T-helper 2 cell (primary cell): ENCODE data around the gene POLE.
"Not testable (repeated sequence)": the region's sequence is repeated elsewhere in the genome, so short reads cannot be mapped to it uniquely, and the experiment has no call there.

ENCODE experiments used
- DNase-seq, 5 experiments: peaks; one replicate each; pipeline versions ENCODE4 v3.0.0 to v3.0.0-alpha.2; 2012 to 2022

POLE gene

DNA sequence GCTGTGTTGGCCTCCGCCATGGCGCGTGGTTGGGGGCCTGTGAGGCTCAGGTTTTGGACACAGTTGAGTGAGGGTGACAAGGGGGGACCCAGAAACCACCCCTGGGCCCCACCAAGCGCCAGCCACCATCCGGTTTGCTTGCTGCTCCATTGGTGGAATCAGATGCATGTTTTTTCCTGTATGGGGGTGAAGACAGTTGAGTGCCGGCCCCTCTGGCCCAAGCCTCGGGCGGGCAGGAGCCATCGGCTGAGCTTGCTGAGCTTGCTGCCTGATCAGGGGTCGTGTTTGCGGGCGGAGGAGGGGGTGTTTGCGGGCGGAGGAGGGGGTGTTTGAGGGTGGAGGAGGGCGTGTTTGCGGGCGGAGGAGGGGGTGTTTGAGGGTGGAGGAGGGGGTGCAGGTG, 29.9 kb upstream of the POLE start:
- no peak for DNase-seq

DNA sequence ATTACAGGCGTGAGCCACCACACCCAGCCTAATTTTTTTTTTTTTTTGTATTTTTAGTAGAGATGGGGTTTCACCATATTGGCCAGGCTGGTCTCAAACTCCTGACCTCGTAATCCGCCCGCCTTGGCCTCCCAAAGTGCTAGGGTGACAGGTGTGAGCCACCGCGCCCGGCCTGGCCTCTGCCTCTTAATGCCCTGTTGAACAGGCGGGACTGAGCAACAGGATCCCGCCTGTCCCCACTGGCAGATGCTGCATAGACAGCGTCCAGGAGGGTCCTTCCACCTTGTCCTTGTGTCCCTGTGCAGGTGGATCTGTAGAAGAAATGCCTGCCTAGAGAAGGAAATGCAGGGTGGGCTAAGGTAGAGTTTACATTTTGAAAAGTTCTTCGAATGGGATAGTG, 29.2 kb upstream of the POLE start:
- DNase-seq = no peak

DNA sequence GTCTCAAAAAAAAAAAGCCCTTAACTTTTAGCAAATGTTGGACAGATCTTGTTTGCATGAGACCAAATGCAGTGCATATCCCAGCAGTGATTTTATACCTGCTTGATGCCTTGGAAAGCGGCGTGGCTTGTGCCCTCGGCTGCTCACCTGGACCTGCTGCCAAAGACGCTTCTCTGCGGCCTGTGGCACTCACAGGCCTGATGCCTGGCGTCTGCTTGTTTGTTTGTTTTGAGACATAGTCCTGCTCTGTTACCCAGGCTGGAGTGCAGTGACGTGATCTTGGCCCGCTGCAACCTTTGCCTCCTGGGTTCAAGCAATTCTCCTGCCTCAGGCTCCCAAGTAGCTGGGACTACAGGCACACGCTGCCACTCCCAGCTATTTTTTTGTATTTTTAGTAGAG, 28.7 kb upstream of the POLE start:
- DNase-seq = no peak

DNA sequence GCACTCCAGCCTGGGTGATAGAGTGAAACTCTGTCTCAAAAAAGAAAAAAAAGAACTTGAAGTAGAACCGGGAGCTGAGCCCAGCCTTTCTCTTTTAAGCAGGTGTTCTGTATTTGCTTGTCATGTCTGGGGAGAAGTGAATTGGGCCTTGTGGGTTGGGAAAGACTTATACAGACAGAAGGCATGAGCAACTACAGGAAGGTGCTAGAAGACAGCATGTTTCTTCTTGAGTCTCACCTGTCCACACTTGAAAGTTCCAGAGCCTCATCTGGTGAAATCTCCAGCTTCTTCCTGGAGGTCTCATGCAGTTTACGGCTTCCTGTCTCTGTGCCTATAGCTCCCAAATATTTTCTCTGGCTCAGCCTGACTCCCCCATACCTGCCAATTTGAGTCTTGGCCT, 26.0 kb upstream of the POLE start:
- no peak for DNase-seq

DNA sequence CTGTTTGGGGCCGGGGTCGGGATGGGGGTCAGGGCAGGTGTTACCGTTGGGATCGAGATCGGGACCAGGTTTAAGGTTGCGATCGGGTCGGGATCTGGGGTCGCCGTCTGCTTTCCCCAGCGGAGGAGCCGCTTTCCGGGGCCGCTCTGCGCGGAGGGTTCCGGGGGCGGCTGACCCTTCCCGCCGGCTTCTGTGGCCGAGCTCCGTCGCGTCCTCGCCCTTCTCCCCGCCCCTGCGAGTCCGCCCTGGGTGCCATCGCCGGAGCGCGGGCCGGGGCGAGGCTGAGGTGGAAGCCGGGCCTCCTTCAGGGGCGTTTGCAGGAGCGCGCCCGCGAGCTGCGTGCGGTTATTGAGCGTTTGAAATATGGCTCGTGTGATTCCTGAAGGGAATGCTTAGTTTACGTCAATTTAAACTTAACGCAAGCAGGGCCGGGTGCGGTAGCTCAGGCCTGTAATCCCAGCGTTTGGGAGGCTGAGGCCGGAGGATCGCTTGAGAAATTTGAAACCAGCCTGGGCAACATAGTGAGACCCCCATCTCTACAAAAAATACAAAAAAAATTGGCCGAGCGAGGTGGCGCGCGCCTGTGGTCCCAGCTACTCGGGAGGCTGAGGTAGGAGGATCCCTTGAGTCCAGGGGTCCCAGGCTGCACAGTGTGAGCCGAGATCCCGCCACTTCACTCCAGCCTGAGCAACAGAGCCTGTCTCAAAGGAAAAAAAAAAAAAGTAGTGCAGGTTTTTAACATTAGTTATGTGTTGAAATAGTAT, 24.1 kb upstream of the POLE start:
- peak in 2 of 5 experiments; percentile 2 to 37 for DNase-seq

DNA sequence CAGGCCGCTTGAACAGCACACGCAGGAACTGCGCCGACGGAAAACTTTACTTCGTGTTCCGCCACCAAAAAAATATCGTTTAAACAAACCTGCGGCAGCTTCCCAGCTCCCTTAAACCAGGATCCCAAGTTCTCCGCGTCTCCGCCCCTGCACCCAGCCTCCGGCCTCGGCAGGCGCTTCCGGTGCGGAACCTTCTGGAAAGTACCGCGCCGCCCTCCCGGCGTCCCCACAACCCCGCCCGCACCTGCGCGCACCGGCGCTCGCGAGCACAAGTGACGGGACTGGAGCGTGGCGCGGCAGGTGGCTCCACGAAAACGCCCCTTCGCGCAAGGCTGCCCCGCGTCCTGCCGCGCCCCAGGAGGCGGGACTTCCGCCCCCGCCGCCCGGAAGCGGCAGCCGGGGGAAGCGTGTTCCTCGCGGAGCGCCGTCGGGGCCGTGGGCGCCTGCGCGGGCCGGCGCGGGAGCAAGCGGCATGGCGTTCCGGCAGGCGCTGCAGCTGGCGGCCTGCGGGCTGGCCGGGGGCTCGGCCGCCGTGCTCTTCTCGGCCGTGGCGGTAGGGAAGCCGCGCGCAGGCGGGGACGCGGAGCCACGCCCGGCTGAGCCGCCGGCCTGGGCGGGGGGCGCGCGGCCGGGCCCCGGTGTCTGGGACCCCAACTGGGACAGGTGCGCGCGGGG, 23.4 kb upstream of the POLE start, which contains the start of gene PGAM5:
Gene PGAM5 (plus strand): TSS at position 438 of the 675 bp plus-strand sequence. CDS start 35 bp downstream, at position 473.
- DNase-seq = peak; percentile 81 to 95 (median 93)

DNA sequence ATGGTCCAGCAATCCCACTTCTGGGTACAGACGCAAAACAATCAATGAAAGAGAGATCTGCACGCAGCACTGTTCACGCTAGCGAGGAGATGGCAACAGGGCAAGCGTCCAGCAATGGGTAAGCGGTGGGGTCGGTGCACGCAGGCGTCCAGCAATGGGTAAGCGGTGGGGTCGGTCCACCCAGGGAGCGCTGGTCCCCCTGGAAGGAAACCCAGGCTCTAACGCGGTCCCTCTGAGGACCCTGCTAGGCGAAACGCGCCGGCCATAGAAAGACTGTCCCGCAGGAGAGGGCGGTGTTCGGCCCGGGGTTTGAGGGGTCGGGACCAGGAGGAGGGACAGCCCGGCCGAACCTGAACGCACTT, 22.9 kb upstream of the POLE start:
- no peak for DNase-seq

DNA sequence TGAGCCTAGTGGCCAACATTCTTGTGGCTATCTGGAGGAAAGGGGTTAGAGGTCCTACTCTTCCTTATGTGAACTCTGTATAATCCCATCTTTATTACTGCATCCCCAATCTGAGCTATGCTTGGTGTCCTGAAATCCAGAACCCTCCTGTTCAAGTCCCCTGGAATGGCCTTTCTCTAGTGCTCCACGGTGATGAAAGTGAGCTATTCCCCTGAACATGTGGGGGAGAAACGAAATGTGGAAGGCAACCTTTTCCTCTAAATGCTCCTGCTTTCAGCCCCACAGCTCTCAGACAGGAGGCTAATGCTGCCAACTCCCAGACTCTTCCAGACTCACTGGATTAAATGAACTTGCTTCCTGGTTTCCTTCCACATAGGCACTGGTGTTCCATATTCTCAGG, 21.0 kb upstream of the POLE start:
- DNase-seq = no peak

DNA sequence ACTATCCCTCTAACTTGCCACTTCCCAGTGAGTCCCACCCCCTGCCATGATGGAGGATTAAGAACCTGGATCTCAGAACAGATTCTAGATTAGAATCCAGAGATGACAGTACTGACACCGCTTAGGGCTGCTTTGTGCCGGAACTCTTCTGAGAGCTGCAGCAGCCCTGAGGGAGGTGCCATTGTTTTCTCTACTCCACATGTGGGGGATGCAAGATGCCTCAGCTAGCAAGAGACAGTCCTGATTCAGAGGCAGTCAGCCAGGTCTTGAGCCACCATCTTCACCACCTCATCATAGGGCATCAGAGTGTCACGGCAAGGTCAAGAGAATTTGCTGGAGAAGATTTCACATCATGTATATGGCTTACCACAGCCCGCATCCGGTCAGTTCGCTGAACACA, 20.1 kb upstream of the POLE start:
- no peak for DNase-seq

DNA sequence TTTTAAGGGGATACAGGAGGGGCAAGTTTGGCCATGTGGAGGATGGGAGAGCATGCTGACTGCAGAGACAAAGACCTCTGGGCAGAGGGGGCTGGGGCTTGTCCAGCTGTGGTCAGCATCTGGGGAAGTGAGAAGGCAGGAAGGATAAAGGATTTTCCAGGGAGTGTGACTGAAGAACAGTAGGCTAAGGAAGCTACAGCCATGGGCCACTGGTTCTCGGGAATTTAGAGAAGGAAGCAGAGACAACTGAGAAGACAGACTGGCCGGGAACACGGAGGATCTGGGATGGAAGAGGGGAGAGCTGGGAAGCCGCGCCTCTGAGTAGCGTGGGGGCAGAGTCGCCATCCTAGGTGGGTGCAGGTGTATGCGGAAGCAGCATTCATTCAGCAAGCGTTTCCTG, 16.5 kb upstream of the POLE start:
- no peak for DNase-seq

DNA sequence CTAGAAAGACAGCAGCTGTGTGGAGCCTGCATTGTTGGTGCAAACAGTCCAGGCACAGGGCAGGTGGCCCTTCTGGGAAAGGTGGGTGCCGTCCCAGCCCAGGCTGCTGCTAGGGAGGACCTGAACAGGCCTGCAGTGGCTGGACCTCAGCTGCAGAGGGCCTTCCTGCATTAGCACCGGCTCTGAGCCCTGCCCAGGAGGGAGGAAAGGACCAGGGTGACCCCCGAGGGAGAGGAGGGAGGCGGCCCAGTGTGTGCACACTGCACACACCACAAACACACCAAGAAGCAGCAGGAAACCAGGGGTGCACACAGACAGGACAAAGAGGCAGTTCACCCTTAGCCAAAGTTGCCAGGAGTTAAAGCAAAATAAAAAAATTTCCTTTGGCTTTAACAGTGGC, 15.5 kb upstream of the POLE start:
- no peak for DNase-seq

DNA sequence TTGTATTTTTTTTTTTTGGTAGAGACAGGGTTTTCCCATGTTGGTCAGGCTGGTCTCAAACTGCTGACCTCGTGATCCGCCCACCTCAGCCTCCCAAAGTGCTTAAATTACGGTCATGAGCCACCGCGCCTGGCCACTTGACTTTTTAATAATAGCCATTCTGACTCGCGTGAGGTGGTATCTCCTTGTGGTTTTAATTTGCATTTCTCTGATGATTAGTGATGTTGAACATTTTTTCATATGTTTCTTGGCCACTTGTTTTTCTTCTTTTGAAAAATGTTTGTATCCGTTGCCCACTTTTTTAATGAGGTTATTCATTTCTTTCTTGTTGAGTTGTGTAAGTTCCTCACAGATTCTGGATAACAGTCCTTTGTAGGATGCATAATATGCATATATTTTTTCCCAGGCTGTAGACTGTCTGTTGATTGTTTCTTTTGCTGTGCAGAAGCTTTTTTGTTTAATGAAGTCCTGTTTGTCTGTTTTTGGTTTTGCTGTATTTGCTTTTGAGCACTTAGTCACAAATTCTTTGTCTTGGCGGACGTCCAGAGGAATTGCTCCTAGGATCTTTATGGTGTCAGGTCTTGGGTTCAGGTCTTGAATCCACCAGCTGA, 13.2 kb upstream of the POLE start:
- no peak for DNase-seq

DNA sequence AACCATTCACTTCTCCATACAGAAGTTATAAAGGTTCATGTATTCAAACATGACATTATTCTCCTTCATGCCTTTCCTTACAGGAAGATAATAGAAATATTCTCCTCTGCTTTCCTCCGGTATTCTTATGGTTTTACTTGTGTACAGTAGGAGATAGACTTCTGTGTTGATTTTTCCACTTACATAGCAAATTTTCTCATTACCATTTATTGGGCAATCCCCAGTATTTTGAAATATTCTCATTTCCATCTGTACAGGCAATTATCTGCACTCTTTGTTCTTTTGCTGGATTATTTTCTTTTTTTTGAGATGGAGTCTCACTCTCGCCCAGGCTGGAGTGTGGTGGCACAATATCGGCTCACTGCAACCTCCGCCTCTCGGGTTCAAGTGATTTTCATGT, 11.2 kb upstream of the POLE start:
- DNase-seq = no peak

DNA sequence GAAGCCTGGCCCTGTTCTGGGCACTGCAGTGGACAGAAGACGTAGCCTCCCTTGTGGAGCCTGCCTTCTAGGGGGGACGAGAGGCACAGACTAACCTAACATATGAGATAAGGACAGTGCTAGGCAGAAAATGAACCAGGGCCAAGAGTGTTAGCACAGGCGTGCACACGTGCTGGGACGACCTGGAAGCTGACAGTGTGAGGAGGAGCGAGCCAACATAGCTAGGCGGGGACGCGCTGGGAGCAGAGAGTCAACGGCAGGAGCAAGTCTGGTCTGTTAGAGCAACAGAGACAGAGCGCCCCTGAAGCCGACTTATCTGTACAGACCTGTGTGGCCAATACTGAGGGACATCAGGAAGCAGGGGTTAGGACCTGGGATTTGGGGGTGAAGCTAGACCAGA, 8.3 kb upstream of the POLE start:
- no peak for DNase-seq

DNA sequence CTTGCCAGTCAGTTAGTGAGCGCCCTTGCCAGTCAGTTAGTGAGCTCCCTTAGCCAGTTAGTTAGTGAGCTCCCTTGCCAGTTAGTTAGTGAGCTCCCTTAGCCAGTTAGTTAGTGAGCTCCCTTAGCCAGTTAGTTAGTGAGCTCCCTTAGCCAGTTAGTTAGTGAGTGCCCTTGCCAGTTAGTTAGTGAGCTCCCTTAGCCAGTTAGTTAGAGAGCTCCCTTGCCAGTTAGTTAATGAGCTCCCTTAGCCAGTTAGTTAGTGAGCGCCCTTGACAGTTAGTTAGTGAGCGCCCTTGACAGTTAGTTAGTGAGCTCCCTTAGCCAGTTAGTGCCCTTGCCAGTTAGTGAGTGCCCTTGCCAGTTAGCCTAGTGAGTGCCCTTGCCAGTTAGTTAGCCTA, 7.7 kb upstream of the POLE start:
- DNase-seq = not testable (repeated sequence)

DNA sequence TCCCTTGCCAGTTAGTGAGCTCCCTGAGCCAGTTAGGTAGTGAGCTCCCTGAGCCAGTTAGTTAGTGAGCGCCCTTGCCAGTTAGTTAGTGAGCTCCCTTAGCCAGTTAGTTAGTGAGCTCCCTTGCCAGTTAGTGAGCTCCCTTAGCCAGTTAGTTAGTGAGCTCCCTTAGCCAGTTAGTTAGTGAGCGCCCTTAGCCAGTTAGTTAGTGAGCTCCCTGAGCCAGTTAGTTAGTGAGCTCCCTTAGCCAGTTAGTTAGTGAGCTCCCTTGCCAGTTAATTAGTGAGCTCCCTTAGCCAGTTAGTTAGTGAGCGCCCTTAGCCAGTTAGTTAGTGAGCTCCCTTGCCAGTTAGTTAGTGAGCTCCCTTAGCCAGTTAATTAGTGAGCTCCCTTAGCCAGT, 4.9 kb upstream of the POLE start:
- not testable (repeated sequence) for DNase-seq

DNA sequence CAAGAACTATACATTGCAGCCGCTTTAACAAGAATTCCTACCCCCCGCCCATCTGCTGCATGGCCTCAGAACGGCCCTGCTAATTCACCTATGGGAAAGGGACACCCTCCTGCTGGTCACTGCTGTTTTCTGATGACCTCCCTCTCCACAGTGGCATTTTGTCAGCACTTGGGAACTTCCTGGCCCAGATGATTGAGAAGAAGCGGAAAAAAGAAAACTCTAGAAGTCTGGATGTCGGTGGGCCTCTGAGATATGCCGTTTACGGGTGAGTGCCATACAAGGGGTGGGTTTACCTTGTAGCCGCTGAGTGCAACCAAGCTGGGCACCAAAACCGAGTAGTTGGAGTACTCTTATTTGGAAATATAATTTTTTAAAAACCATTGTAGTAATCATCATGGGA, 3.0 kb upstream of the POLE start:
- DNase-seq = no peak

DNA sequence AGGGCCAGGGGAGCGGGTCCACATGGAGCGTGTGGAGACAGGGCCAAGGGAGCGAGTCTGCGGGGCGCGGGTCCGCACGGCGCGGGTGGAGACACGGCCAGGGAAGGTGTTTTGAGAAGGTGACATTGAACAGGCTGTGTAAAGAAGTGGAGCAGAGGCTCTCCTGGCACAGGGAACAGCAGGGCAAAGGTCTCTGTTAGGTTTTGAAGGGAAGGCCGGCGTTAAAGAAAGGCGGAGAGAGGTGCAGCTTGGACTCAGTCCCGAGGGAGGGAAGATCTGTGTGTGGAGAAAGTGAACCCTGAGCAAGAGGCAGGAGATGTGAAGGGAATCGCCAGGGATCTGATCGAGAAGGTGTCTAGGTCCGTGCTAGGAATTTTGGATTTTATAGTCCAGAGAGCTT, 2.1 kb upstream of the POLE start:
- no peak for DNase-seq

DNA sequence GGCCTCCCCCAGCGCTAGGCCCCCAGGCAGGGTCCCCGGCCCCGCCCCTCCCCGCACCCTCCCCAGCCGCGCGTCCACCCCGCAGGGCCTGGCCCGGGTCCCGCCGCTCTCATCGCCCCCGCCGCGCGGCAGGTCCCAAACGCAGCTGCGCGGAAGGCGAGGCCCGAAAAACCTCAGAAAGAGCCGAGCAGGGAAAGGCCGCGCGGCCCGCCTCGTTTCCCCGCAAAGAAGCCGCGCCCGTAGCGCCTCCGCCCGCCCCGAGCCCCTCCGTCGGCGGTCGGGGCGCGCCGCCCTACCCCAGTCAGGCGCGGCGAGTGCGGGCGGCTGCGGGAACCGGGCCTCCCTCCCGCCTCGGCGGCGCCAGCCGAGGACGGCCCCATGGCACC, 324 bp downstream of the POLE start:
- DNase-seq = peak in 2 of 5 experiments; percentile 3 to 48

DNA sequence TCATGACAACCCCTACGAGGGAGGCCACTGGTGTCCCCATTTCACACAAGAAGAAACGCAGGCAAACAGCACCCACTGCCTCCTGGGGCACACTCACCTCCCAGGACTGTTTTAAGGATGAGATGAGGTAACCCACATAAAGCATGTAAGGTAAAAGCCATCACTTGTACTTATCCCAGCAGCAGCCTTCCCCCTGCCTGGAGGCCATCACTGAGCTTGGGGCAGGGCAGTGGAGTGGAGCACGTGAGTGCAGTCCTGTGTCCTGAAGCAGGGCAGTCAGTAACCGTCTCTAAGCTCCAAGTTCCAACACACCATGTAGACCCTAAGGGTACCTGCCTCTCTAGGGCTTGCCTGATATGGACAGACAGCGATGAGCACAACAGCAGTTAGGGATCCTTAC, 1.7 kb downstream of the POLE start:
- no peak for DNase-seq

DNA sequence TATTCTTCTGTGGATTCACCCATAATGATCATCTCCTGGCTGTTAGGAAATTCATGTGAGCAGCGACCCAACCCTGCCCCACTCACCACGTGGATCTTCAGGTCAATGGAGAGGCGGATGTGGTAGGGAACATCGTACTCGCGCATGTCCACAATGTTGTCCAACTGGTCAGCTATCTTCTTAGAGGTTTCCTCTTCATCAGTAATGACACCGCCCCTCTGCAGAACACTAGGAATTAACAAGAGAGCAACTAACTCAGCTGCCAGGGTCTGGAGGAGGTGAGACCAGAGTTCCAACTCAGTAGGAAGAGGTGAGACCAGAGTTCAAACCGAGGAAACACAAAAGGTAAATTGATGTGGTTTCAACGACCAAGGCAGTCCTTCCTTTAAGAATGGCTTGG, 9.7 kb downstream of the POLE start:
- DNase-seq = no peak

DNA sequence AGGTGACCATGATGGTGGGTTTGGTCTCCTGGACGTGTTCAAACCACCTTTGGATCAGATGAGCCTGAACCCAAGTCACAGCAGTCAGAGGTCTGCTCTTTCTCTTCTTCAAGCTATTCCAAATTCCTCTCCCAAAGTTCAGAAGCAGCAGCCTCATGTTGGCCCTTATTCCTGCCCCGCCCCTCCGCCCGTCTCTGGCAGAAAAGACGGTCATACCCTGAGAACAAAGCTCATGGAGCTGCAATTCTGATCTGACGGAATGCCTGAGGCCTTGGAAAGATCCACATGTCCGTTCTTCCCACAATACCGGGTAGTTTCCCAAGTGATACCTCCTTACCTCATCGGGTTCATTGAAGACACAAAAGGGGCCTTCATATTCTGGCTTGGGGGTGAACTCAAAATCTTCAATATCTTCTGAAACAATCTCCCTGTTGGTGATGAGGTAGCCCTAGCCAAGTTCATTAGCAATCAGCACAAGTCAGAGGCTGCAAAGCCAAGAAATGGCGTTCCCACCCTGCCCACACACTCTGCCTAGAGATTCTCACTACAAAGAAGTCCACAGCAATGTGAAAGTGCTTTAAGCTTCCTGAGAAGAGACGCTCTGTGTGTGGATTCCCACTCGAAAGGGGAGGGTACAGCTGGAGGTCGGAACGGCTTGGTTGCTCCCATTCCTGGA, 11.2 kb downstream of the POLE start:
- no peak for DNase-seq

DNA sequence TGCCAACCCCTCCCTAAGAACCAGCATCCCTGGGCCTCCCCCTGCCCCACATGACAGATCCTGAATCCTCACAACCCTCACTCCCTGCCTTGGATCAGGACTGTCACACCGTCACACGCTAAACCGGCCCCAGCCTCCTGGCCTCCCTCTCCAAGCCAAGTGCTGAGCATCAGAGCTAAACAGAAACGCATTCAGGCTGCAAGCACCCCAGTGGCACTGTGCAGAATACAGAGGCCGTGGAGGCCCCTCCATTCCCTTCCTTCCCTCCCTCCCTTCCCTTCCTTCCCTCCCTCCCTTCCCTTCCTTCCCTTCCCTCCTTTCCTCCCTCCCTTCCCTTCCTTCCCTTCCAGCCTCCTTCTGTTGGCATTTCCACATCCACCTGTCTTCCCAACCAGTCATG, 12.6 kb downstream of the POLE start:
- no peak for DNase-seq
